HEK293 (cell line): ENCODE measurements around the gene HECTD4.

Experiments used
- OVOL3 ChIP-seq: fragments of 450-650 bp; formaldehyde crosslinking; IDR thresholded peaks from 2 replicates; pipeline ENCODE4 v1.5.1; 2016; ENCODE audit warnings: missing biosample characterization, missing genetic modification characterization
- ZNF138 ChIP-seq: fragments of 450-650 bp; formaldehyde crosslinking; IDR thresholded peaks from 2 replicates; pipeline ENCODE4 v1.5.1; 2016; ENCODE audit warnings: missing biosample characterization, missing genetic modification characterization, borderline replicate concordance
- ZNF18 ChIP-seq: fragments of 450-650 bp; formaldehyde crosslinking; IDR thresholded peaks from 2 replicates; pipeline ENCODE4 v1.5.1; 2016; ENCODE audit warnings: missing biosample characterization, missing genetic modification characterization

GRCh38 chr12:112427760-112428159 lies 45.5 kb upstream of the HECTD4 start:
- no peak for TF ChIP-seq ZNF138 (tag by site-specific recombination)
- no peak for TF ChIP-seq OVOL3
- no peak for TF ChIP-seq ZNF18 (tag by site-specific recombination)
